Thoracic aorta (tissue), 2 donors: ENCODE results near the gene EFNA1. TPM values are rescaled to one million over a fixed set of nuclear protein-coding genes. Genes with fewer than 3 reads are reported as not detected.
A peak's percentile ranks its signal among the peaks of the same experiment; 100 is the strongest.
"Not testable (repeated sequence)": the region's sequence is repeated elsewhere in the genome, so short reads cannot be mapped to it uniquely, and the experiment has no call there.

ENCODE experiments used
- ATAC-seq: fragments of 150-250 bp; one replicate; pipeline ENCODE4 v1.8.0; 2017; ENCODE audit warnings: low read depth; ENCODE audit not compliant: insufficient number of reproducible peaks, low FRiP score
- DNase-seq: peaks from one replicate; pipeline ENCODE4 v3.0.0-alpha.2; 2020; ENCODE audit warnings: low spot score
- H3K27ac ChIP-seq, 2 donors: fragments of 200-600 bp; sonication (generic); 1 replicate in 1 of 2; 2 replicates in 1 of 2; pipeline ENCODE4 v1.5.1; 2016; ENCODE audit warnings: mild to moderate bottlenecking in 2 of 2, moderate library complexity in 2 of 2
- H3K27me3 ChIP-seq: fragments of 200-600 bp; sonication (generic); replicated peaks from 2 replicates; pipeline ENCODE4 v1.6.0; 2016; ENCODE audit warnings: mild to moderate bottlenecking; ENCODE audit not compliant: insufficient read depth
- H3K36me3 ChIP-seq: fragments of 200-600 bp; sonication (generic); one replicate; pipeline ENCODE4 v1.5.1; 2016
- H3K4me1 ChIP-seq, 2 donors: fragments of 200-600 bp; sonication (generic); 1 replicate in 1 of 2; 2 replicates in 1 of 2; pipeline versions ENCODE4 v1.5.1 to v1.6.0; 2016; ENCODE audit warnings: low read depth in 2 of 2, mild to moderate bottlenecking in 1 of 2; ENCODE audit not compliant: control insufficient read depth in 1 of 2
- H3K4me3 ChIP-seq: fragments of 200-600 bp; sonication (generic); 2 replicates; pipeline ENCODE4 v1.5.1; 2016; ENCODE audit warnings: mild to moderate bottlenecking
- H3K9me3 ChIP-seq: fragments of 200-600 bp; sonication (generic); 2 replicates; pipeline ENCODE4 v1.5.1; 2016
- total RNA-seq, 2 donors: library from RNA; depleted of rRNA; stranded (reverse); fragments of >200 nt; gene quantifications; one replicate each; pipeline versions ENCODE4 v1.1.0 to v1.2.3, GENCODE V29; 2016
- TF ChIP-seq, protein P1 (sequence below): fragments of 200-600 bp; sonication (generic); IDR thresholded peaks from one replicate; pipeline ENCODE4 v1.5.1; 2019; ENCODE audit warnings: antibody characterized with exemption

EFNA1 gene
- total RNA-seq, 2 donors from 2014 or later: 4.6 to 15.4 TPM

- no peaks in the 10 kb centered on the region for H3K9me3 ChIP-seq
- H3K4me1 ChIP-seq: peaks cover 3 to 6% of the 10 kb centered on the region in 2 donors
- TF ChIP-seq, protein P1, sequence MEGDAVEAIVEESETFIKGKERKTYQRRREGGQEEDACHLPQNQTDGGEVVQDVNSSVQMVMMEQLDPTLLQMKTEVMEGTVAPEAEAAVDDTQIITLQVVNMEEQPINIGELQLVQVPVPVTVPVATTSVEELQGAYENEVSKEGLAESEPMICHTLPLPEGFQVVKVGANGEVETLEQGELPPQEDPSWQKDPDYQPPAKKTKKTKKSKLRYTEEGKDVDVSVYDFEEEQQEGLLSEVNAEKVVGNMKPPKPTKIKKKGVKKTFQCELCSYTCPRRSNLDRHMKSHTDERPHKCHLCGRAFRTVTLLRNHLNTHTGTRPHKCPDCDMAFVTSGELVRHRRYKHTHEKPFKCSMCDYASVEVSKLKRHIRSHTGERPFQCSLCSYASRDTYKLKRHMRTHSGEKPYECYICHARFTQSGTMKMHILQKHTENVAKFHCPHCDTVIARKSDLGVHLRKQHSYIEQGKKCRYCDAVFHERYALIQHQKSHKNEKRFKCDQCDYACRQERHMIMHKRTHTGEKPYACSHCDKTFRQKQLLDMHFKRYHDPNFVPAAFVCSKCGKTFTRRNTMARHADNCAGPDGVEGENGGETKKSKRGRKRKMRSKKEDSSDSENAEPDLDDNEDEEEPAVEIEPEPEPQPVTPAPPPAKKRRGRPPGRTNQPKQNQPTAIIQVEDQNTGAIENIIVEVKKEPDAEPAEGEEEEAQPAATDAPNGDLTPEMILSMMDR: no peak
- H3K36me3 ChIP-seq: peaks cover 7% of the 10 kb centered on the region
- DNase-seq (no peak), ATAC-seq (no peak)
- H3K27me3 ChIP-seq: no peaks in the 10 kb centered on the region
- H3K4me3 ChIP-seq: no peak overlapping the region
- H3K27ac ChIP-seq: no peak overlapping the region
Measured at GRCh38 chr1:155166051-155166470, 38.4 kb downstream of the EFNA1 start.

DNA sequence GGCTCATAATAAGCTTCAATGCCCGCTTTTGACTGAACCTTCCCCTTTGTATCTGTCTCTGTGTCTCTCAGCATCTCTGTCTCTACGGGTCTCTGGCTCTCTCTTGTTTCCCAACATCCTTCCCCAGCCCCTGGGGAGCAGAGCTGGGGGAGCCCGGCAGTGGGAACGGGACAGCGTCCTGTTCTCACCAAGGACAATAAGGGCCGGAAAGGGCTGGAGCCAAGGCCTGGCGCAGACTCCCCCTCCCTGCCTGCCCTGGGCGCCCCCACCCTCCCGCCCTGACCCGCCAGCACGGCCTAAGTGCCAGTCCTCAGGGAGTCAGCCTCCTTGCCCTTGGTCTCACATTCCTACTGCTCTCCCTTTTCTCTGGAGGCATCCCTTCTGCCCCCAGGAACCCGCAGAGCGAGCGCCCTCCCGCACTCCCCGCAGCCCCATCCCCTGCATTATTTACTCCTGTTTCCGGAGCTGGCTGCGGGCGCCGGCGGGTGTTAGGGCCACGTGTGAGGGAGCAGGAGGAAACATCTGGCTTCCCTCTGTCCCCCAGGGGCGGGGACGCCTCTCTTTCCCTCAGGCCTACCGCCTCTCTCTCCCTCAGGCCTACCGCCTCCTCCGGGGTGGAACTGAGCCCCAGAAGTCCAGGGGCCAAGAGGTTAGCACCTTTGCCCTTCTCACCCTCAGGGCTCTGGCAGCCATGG lies 38.9 kb downstream of the EFNA1 start:
- ATAC-seq (no peak), DNase-seq (no peak)
- Histone ChIP-seq H3K36me3 (peaks cover 7% of the 10 kb centered on the region), H3K27ac (no peak overlapping the region), H3K4me3 (no peak overlapping the region), H3K4me1 (peaks cover 3 to 6% of the 10 kb centered on the region in 2 donors), H3K9me3 (no peaks in the 10 kb centered on the region), H3K27me3 (no peaks in the 10 kb centered on the region)
- TF ChIP-seq, protein P1: no peak

- Histone ChIP-seq H3K4me3 (peak overlapping the region; percentile 41), H3K4me1 (peaks cover 6 to 13% of the 10 kb centered on the region in 2 donors), H3K27ac (no peak overlapping the region), H3K9me3 (no peaks in the 10 kb centered on the region), H3K27me3 (no peaks in the 10 kb centered on the region), H3K36me3 (peaks cover 7% of the 10 kb centered on the region)
- DNase-seq (no peak), ATAC-seq (no peak)
- TF ChIP-seq, protein P1: peak; percentile 86
Measured at GRCh38 chr1:155167166-155168104, 39.8 kb downstream of the EFNA1 start.

DNA sequence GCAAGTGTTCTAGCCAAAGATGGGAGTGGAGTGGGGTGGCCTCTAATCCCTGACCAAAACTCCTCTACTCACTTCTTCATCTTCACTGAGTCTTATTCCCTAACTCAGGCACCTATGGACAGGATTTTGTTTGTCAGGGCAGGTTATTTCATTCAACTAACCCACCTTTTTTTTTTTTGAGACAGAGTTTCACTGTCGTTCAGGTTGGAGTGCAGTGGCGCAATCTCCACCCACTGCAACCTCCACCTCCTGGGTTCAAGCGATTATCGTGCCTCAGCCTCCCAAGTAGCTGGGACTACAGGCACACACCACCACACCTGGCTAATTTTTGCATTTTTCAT lies 40.4 kb downstream of the EFNA1 start:
- not testable (repeated sequence) for DNase-seq, H3K27ac ChIP-seq, H3K4me3 ChIP-seq, H3K9me3 ChIP-seq, H3K36me3 ChIP-seq, H3K27me3 ChIP-seq, ATAC-seq
- peaks cover 6 to 15% of the 10 kb centered on the region in 2 donors for H3K4me1 ChIP-seq

GRCh38 chr1:155168456-155169210 lies 41.0 kb downstream of the EFNA1 start:
- TF ChIP-seq, protein P1: no peak
- Histone ChIP-seq H3K9me3 (no peaks in the 10 kb centered on the region), H3K36me3 (peaks cover 7% of the 10 kb centered on the region), H3K4me3 (no peak overlapping the region), H3K27ac (no peak overlapping the region), H3K27me3 (no peaks in the 10 kb centered on the region), H3K4me1 (peaks cover 6 to 18% of the 10 kb centered on the region in 2 donors)
- no peak for ATAC-seq
- no peak for DNase-seq
